HepG2 (cell line): ENCODE measurements around the gene MUTYH. TPM values are rescaled to one million over a fixed set of nuclear protein-coding genes. Genes with fewer than 3 reads are reported as not detected.
A peak's percentile ranks its signal among the peaks of the same experiment; 100 is the strongest.

Experiments
- ARID2 ChIP-seq: sonication (generic); formaldehyde crosslinking; IDR thresholded peaks from 2 replicates; pipeline ENCODE4 v1.8.1; 2022; ENCODE audit warnings: mild to moderate bottlenecking, missing genetic modification reagents, borderline replicate concordance
- ATF7-NPFF ChIP-seq: sonication (generic); formaldehyde crosslinking; IDR thresholded peaks from 2 replicates; pipeline ENCODE4 v1.8.1; 2023; ENCODE audit warnings: mild to moderate bottlenecking, low read depth, missing genetic modification reagents, moderate library complexity
- CAMTA2 ChIP-seq: sonication (generic); formaldehyde crosslinking; IDR thresholded peaks from 2 replicates; pipeline ENCODE4 v1.4.0; 2020; ENCODE audit warnings: mild to moderate bottlenecking, missing genetic modification reagents, borderline replicate concordance
- HDAC6 ChIP-seq: fragments of 200-600 bp; sonication (generic); IDR thresholded peaks from 2 replicates; pipeline ENCODE4 v1.7.0; 2017; ENCODE audit warnings: mild to moderate bottlenecking, antibody characterized with exemption, low read length, low read depth
- HOXA3 ChIP-seq: sonication (generic); formaldehyde crosslinking; IDR thresholded peaks from 2 replicates; pipeline ENCODE4 v1.5.0; 2020; ENCODE audit warnings: missing genetic modification reagents
- KDM6A ChIP-seq: IDR thresholded peaks from 2 replicates; pipeline ENCODE4 v1.6.1; 2016; ENCODE audit warnings: low read depth
- MAX ChIP-seq: IDR thresholded peaks from 2 replicates; pipeline ENCODE4 v1.6.1; 2012; ENCODE audit warnings: inconsistent platforms
- MBNL3 ChIP-seq: fragments of 250-450 bp; sonication (Bioruptor Pico); conservative IDR thresholded peaks from 2 replicates; pipeline ENCODE4 v1.8.0; 2022; ENCODE audit warnings: mild to moderate bottlenecking, inconsistent platforms
- MXI1 ChIP-seq: IDR thresholded peaks from 3 replicates; pipeline ENCODE4 v1.6.1; 2012; ENCODE audit warnings: low read depth, low read length, inconsistent platforms, borderline replicate concordance
- NR2F1 ChIP-seq, 2 experiments: fragments of 450-650 bp in 1 of 2; formaldehyde crosslinking in 1 of 2; IDR thresholded peaks; 2 replicates each; pipeline versions ENCODE4 v1.5.0 to v1.6.1; 2016 to 2020; ENCODE audit warnings: mild to moderate bottlenecking in 1 of 2, missing compliant biosample characterization in 1 of 2, missing genetic modification reagents in 1 of 2, moderate library complexity in 1 of 2
- NR3C1 ChIP-seq: sonication (generic); formaldehyde crosslinking; IDR thresholded peaks from 2 replicates; pipeline ENCODE4 v1.4.0; 2020; ENCODE audit warnings: missing genetic modification reagents
- PAXIP1 ChIP-seq: sonication (generic); formaldehyde crosslinking; conservative IDR thresholded peaks from 2 replicates; pipeline ENCODE4 v1.4.0; 2020; ENCODE audit warnings: mild to moderate bottlenecking, missing genetic modification reagents, moderate library complexity
- PCBP2 ChIP-seq: fragments of 200-400 bp; formaldehyde crosslinking; optimal IDR thresholded peaks from 2 replicates; pipeline ENCODE3; 2018; ENCODE audit warnings: low read length, low read depth; ENCODE audit not compliant: poor library complexity, severe bottlenecking
- PHB2 ChIP-seq: fragments of 450-650 bp; IDR thresholded peaks from 2 replicates; pipeline ENCODE4 v1.6.1; 2018; ENCODE audit not compliant: partially characterized antibody
- SIX1 ChIP-seq: sonication (generic); formaldehyde crosslinking; IDR thresholded peaks from 2 replicates; pipeline ENCODE4 v1.4.0; 2020; ENCODE audit warnings: missing genetic modification reagents, borderline replicate concordance
- SMAD3 ChIP-seq: sonication (generic); formaldehyde crosslinking; IDR thresholded peaks from 2 replicates; pipeline ENCODE4 v1.4.0; 2020; ENCODE audit warnings: missing genetic modification reagents
- SRSF1 ChIP-seq: fragments of 200-400 bp; formaldehyde crosslinking; optimal IDR thresholded peaks from 2 replicates; pipeline ENCODE3; 2017; ENCODE audit warnings: mild to moderate bottlenecking, low read depth, low read length, moderate library complexity
- TCF7 ChIP-seq: sonication (generic); IDR thresholded peaks from 2 replicates; pipeline ENCODE4 v1.6.1; 2016; ENCODE audit warnings: antibody characterized with exemption, low read depth
- ZFP62 ChIP-seq: sonication (generic); formaldehyde crosslinking; IDR thresholded peaks from 2 replicates; pipeline ENCODE4 v1.4.0; 2020; ENCODE audit warnings: missing genetic modification reagents
- ZFX ChIP-seq: sonication (generic); formaldehyde crosslinking; IDR thresholded peaks from 2 replicates; pipeline ENCODE4 v1.4.0; 2020; ENCODE audit warnings: mild to moderate bottlenecking, low read depth, missing genetic modification reagents, moderate library complexity
- ZKSCAN1 ChIP-seq: fragments of 150-350 bp; IDR thresholded peaks from 2 replicates; pipeline ENCODE4 v1.6.1; 2014; ENCODE audit warnings: low read length
- ZMYM2 ChIP-seq: sonication (generic); formaldehyde crosslinking; IDR thresholded peaks from 2 replicates; pipeline ENCODE4 v1.8.0; 2022; ENCODE audit warnings: mild to moderate bottlenecking, missing genetic modification reagents
- ZNF234 ChIP-seq: sonication (generic); formaldehyde crosslinking; conservative IDR thresholded peaks from 2 replicates; pipeline ENCODE4 v1.5.1; 2020; ENCODE audit warnings: mild to moderate bottlenecking, missing genetic modification reagents
- ZNF430 ChIP-seq: sonication (generic); formaldehyde crosslinking; IDR thresholded peaks from 2 replicates; pipeline ENCODE4 v1.9.0; 2021; ENCODE audit warnings: mild to moderate bottlenecking, missing genetic modification reagents
- ZNF572 ChIP-seq: sonication (generic); formaldehyde crosslinking; IDR thresholded peaks from 2 replicates; pipeline ENCODE4 v1.5.1; 2020; ENCODE audit warnings: mild to moderate bottlenecking, missing genetic modification reagents
- ZNF605 ChIP-seq: sonication (generic); formaldehyde crosslinking; IDR thresholded peaks from 2 replicates; pipeline ENCODE4 v1.8.0; 2022; ENCODE audit warnings: mild to moderate bottlenecking, missing genetic modification reagents
- ZSCAN5A ChIP-seq: sonication (generic); formaldehyde crosslinking; IDR thresholded peaks from 2 replicates; pipeline ENCODE4 v1.8.0; 2022; ENCODE audit warnings: mild to moderate bottlenecking, missing genetic modification reagents, borderline replicate concordance
- polyA plus RNA-seq, 8 experiments: library from polyadenylated mRNA; depleted of rRNA in 3 of 8; stranded (reverse) in 7 of 8; unstranded in 1 of 8; fragments of >200 nt; fragmentation: Illumina TruSeq in 4 of 8; extraction: Trizol in 4 of 8; gene quantifications; 2 replicates each; pipeline versions ENCODE4 v1.2.1 to v1.2.3, GENCODE V29; 2011 to 2016; ENCODE audit warnings: low read depth in 4 of 8, missing spikeins in 1 of 8, mixed read lengths in 1 of 8; ENCODE audit not compliant: insufficient read depth in 1 of 8
- total RNA-seq, 5 experiments: library from RNA; depleted of rRNA; stranded (reverse); fragments of >200 nt; fragmentation: Illumina TruSeq; extraction: Trizol; gene quantifications; 2 replicates each; pipeline ENCODE4 v1.2.3, GENCODE V29; 2016; ENCODE audit warnings: low read depth in 1 of 5

The MUTYH gene
- total and polyA plus RNA-seq, 2 of the 13 experiments (the other 11 are each of a cell fraction or from before 2014, with no cell fraction given) = 16.3 to 17.1 TPM

GRCh38 chr1:45304311-45305081 is 35.7 kb downstream of the MUTYH start (continued):
- TF ChIP-seq ZNF234 (CRISPR knock-in tag) (no peak), ZKSCAN1 (no peak), ZNF572 (no peak), SIX1 (CRISPR knock-in tag) (no peak), HOXA3 (CRISPR knock-in tag) (no peak; the same call in 1 of the 2 replicates), ARID2 (CRISPR knock-in tag) (no peak), ZSCAN5A (CRISPR knock-in tag) (no peak), ZFP62 (CRISPR knock-in tag) (no peak), HDAC6 (no peak), MAX (no peak), NR3C1 (CRISPR knock-in tag) (no peak), SMAD3 (CRISPR knock-in tag) (no peak), ZMYM2 (CRISPR knock-in tag) (no peak), ZNF430 (CRISPR knock-in tag) (no peak), MXI1 (no peak), MBNL3 (CRISPR knock-in tag) (no peak), TCF7 (no peak), ATF7-NPFF (CRISPR knock-in tag) (0 out of 2 replicates have a peak, but pooled peaks have one; percentile 4), ZFX (CRISPR knock-in tag) (no peak), CAMTA2 (no peak), PHB2 (no peak), PAXIP1 (no peak), SRSF1 (peak; percentile 31), NR2F1 (CRISPR knock-in tag; IDR thresholded peaks at IDR 0.05) (peak in 1 of 2 experiments; percentile 41; a peak in 1 of 4 replicates), PCBP2 (no peak), ZNF605 (CRISPR knock-in tag) (0 out of 2 replicates have a peak, but pooled peaks have one; percentile 30), KDM6A (CRISPR knock-in tag) (no peak)
